ENCODE data around the gene RAB4A.

The RAB4A gene

GRCh38 chr1:229230140-229230892, 40.6 kb upstream of the RAB4A start (continued):
- TF ChIP-seq ZIC2 (tag by site-specific recombination; IDR thresholded peaks at IDR 0.05) (peak; percentile 100), GLIS1 (tag by site-specific recombination; IDR thresholded peaks at IDR 0.05) (peak; percentile 98), ZFHX2 (tag by site-specific recombination; conservative IDR thresholded peaks at IDR 0.05) (peak; percentile 98), ZNF692 (tag by site-specific recombination; IDR thresholded peaks at IDR 0.05) (peak; percentile 62; the same call in 1 of the 2 replicates), ZBTB20 (tag by site-specific recombination; IDR thresholded peaks at IDR 0.05) (peak; percentile 71; the same call in 1 of the 2 replicates), ZNF398 (tag by site-specific recombination; IDR thresholded peaks at IDR 0.05) (no peak), ZNF629 (tag by site-specific recombination; IDR thresholded peaks at IDR 0.05) (peak; percentile 93), ZFP37 (tag by site-specific recombination; IDR thresholded peaks at IDR 0.05) (0 out of 2 replicates have a peak, but pooled peaks have one; percentile 78), ZNF37A (tag by site-specific recombination; IDR thresholded peaks at IDR 0.05) (no peak), ZNF548 (tag by site-specific recombination; IDR thresholded peaks at IDR 0.05) (no peak), ZNF521 (tag by site-specific recombination; IDR thresholded peaks at IDR 0.05) (no peak), PRDM2 (tag by site-specific recombination; IDR thresholded peaks at IDR 0.05; ENCODE audit: borderline replicate concordance) (no peak), OSR2 (tag by site-specific recombination; IDR thresholded peaks at IDR 0.05) (peak; percentile 99), GLI2 (tag by site-specific recombination; IDR thresholded peaks at IDR 0.05; ENCODE audit: borderline replicate concordance, low read depth) (peak; percentile 68; the same call in 1 of the 2 replicates), GFI1B (tag by site-specific recombination; IDR thresholded peaks at IDR 0.05) (peak; percentile 79), ZNF670 (tag by site-specific recombination; IDR thresholded peaks at IDR 0.05; ENCODE audit: low read depth) (no peak), ZEB2 (tag by site-specific recombination; IDR thresholded peaks at IDR 0.05) (peak; percentile 94), PRDM6 (tag by site-specific recombination; IDR thresholded peaks at IDR 0.05) (peak; percentile 98), ZNF138 (tag by site-specific recombination; IDR thresholded peaks at IDR 0.05; ENCODE audit: borderline replicate concordance) (no peak), ZBTB11 (tag by site-specific recombination; conservative IDR thresholded peaks at IDR 0.05; ENCODE audit: low read depth) (peak; percentile 81), SCRT2 (tag by site-specific recombination; IDR thresholded peaks at IDR 0.05) (peak; percentile 65; the same call in 1 of the 2 replicates), FEZF1 (tag by site-specific recombination; IDR thresholded peaks at IDR 0.05) (peak; percentile 84), ZNF623 (tag by site-specific recombination; IDR thresholded peaks at IDR 0.05) (peak; percentile 21; the same call in 1 of the 2 replicates), ZNF19 (tag by site-specific recombination; IDR thresholded peaks at IDR 0.05; ENCODE audit: low read depth) (no peak), ZNF324 (tag by site-specific recombination; IDR thresholded peaks at IDR 0.05) (peak; percentile 61; the same call in 1 of the 2 replicates), ZNF558 (tag by site-specific recombination; IDR thresholded peaks at IDR 0.05) (peak; percentile 85)

Data from HEK293 (cell line).